ENCODE measurements around the gene SLC6A3.

SLC6A3 gene

GRCh38 chr5:1419476-1420210 lies 25.6 kb downstream of the SLC6A3 start:
- no peak for DNase-seq

- DNase-seq: no peak
Measured at GRCh38 chr5:1418921-1419280, 26.3 kb downstream of the SLC6A3 start.

DNA sequence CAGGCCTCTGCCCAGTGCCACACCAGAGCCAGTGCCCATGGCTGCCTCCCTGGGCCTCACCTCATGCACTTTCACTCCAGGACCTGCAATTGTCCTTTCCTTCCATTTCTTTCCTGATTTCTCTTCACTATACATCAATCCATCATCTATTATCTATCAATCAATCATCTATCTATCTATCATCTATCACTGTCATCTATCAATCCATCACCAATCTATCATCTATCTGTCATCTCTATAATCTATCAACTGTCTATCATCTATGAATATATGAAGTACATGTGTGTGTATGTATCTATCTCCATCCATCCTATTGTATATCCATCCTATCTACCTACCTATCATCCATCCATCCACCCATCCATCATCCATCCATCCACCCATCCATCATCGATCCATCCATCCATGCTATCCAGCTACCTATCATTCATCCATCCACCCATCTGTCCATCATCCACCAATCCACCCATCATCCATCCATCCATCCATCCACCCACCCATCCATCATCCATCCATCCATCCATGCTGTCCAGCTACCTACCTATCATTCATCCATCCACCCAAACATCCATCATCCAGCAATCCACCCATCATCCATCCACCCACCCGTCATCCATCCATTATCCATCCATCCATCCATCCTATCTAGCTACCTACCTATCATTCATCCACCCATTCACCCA lies 26.9 kb downstream of the SLC6A3 start:
- DNase-seq: no peak

GRCh38 chr5:1417586-1418225 lies 27.5 kb downstream of the SLC6A3 start:
- no peak for DNase-seq

GRCh38 chr5:1416856-1417469 lies 28.3 kb downstream of the SLC6A3 start:
- no peak for DNase-seq

DNA sequence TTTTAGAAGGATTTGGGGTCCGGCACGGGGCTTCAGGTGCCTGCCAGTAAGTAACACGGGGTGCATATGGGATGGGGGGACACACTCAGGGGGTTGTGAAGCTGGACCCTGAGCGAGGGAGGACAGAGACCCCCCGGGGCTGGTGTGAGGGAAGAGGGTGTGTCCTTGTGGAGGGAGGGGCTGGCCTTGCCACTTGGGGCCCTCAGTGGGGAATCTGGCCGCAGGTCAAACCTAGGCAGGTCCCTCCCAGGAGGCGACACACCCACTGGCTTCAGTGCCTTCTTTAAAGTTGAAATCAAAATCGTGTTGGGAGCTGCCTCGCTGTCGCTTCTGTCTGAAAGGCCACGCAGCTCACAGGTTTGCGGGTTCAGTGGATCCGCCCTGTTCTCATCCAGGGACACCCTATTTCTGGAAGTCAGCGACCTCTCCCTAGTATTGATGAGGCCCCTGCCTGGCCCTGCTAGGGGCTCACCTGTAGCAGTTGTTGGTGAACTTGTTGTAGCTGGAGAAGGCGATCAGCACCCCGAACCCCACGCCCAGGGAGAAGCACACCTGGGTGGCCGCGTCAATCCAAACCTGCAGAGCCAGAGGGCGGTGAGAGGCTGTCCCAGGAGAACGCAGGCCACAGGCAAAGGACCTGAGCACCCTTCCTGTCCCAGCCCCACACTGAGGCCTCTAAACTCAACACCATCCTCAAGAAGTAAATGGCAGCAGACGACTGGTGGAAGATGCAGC lies 29.4 kb downstream of the SLC6A3 start:
- DNase-seq: no peak

GRCh38 chr5:1415059-1415425 lies 30.2 kb downstream of the SLC6A3 start:
- no peak for DNase-seq

- peak; percentile 56 for DNase-seq
Measured at GRCh38 chr5:1414311-1415058, 30.8 kb downstream of the SLC6A3 start.

DNA sequence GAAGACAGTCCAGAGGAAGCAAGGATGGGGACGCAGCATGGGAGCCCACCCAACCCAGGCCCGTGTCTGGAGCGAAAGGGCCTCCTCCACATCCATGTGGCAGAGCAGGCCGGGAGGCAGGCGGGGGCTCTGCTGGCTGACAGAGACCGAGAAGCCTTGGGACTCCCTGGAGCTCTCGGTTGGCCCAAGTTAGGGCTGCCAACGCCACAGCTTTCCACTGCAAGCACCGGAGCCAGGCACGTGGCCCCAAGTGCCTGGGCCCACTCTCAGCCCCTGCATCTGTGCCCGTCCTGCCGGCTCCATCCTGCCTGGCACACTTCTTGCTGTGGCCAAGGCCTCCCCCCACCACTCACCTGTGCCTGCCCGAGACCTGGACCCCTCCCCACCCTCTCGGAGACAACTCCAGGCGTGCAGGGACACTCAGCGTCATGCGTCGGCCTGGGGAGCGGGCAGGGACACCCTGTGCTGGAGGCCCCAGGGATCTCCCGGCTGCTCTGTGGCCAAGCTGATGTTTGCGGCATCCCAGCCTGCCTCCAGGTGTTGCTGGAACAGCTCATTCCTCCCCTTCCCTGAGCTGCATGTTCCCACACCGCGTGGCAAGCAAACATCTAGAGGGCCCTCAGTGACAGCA lies 31.5 kb downstream of the SLC6A3 start:
- no peak for DNase-seq

GRCh38 chr5:1413211-1413610 lies 32.0 kb downstream of the SLC6A3 start:
- DNase-seq: no peak

DNA sequence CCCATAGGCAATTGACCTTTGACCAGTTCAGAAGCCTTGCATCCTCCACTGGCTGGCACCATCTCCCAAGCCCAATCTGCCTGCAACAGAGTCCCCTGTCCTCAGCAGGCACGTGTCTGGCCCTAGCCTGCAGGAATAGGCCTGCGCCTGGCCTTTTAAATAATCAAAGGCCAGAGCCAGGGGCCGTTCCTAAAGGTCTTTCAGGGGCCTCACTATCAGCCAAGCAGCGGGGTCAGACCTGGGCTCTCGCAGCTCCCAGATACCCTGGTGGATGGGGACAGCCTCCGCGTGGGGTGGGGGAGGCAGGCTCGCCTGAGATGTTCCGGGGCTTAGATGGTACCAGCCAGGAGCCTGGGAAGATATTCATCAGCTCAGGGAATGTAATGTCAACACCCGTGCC lies 32.6 kb downstream of the SLC6A3 start:
- DNase-seq: no peak

DNA sequence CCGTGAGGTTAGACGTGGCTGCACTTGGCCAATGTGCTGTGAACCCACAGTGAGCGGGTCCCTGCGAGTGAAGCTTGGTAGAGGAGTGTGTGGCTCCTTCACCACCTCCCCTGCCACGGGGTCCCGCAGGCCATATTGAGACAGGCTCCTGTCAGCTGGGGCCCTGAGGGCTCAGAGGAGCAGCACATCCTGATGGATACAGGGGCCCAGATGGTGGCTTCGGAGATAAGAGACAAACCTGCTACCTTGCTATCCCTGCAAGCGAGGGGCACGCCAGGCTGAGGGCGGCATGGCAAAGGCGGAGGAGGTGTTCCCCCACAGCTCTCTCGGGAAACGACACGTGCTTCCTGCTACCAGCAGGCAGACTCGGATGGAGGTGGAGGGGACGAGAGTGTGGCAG lies 33.1 kb downstream of the SLC6A3 start:
- DNase-seq: no peak

- no peak for DNase-seq
Measured at GRCh38 chr5:1411099-1411498, 34.1 kb downstream of the SLC6A3 start.

DNA sequence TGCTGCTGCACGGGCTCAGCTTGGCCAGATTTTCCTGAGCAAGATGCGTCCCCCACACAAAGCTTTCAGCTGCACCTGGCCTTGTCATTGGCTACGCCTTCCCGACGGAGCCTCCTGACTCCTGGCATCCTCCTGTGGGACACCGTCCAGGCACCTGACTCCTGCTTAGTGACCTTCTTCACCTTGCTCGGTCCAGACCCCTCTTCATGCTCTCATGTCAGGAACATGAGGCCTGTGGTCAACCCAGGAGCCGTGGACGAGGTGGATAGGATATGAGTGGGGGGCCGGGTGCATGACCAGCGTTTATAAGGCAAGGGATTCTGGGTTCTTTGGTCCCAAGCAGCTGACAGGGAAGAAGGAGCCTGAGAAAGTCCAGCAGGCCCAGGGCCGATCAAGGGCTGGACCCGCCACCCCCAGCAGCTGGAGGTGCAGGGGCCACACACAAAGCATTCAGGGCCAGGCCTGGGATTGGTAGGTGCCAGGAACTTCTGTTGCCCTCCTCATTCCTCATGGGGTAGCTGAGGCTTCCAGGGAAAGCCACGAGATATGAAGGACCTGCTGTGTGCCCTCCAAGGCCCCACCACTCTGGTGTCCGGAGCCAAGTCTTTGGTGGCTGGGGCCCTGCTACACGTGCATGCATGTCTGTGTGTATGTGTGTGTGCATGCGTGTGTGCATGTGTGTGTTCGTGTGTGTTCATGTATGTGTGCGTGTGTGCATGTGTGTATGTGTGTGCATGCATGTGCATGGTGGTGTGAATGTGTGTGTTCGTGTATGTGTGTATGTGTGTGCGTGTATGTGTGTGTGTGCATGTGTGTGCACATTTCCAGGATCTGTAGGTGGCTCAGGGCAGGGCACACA lies 34.9 kb downstream of the SLC6A3 start:
- DNase-seq: no peak

GRCh38 chr5:1409381-1410110 lies 35.7 kb downstream of the SLC6A3 start:
- DNase-seq: peak; percentile 81

- DNase-seq: no peak
Measured at GRCh38 chr5:1406681-1407640, 38.3 kb downstream of the SLC6A3 start.

GRCh38 chr5:1405539-1406530 lies 39.4 kb downstream of the SLC6A3 start:
- no peak for DNase-seq

DNA sequence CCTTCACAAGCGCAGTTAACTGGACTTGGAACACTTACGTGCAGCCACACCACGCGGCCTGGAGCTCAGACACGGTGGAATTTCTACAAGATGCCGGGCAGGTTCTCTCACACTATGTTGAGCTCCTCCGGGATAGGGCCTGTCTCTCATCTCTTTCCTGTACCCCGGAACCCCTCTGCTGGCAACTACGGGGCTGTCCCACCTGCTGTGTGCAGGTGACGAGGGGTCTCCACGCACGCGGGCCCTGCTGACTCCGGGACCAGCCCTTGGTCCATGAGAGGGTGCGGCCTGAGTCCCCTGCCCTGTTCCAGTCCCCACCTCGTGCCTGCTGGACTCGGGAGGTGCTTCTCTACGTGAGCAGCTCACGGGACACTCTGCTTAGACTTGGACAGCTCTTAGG lies 40.1 kb downstream of the SLC6A3 start:
- DNase-seq: no peak

All from RPMI8226 (cell line).